Endothelial cell (in vitro differentiated cells): ENCODE measurements around the gene CELA2A. TPM values are rescaled to one million over a fixed set of nuclear protein-coding genes. Genes with fewer than 3 reads are reported as not detected.

Experiments
- DNase-seq: peaks from one replicate; pipeline ENCODE4 v3.0.0; 2021; ENCODE audit warnings: low spot score
- H3K27ac Mint-ChIP-seq: one replicate; pipeline ENCODE4 v1.8.0; 2021; ENCODE audit warnings: mixed read lengths, inconsistent platforms; ENCODE audit not compliant: unreplicated experiment
- H3K27me3 Mint-ChIP-seq: one replicate; pipeline ENCODE4 v1.8.0; 2021; ENCODE audit warnings: mild to moderate bottlenecking, moderate library complexity, mixed read lengths, inconsistent platforms; ENCODE audit not compliant: unreplicated experiment
- H3K36me3 Mint-ChIP-seq: one replicate; pipeline ENCODE4 v1.8.0; 2021; ENCODE audit warnings: mild to moderate bottlenecking, low read depth, mixed read lengths, inconsistent platforms; ENCODE audit not compliant: unreplicated experiment
- H3K4me1 Mint-ChIP-seq: one replicate; pipeline ENCODE4 v1.8.0; 2021; ENCODE audit warnings: mild to moderate bottlenecking, mixed read lengths, inconsistent platforms; ENCODE audit not compliant: unreplicated experiment
- H3K4me3 Mint-ChIP-seq: one replicate; pipeline ENCODE4 v1.8.0; 2021; ENCODE audit warnings: mild to moderate bottlenecking, mixed read lengths, inconsistent platforms; ENCODE audit not compliant: unreplicated experiment
- H3K9me3 Mint-ChIP-seq: one replicate; pipeline ENCODE4 v1.8.0; 2021; ENCODE audit warnings: mixed read lengths, inconsistent platforms; ENCODE audit not compliant: unreplicated experiment
- CTCF ChIP-seq: fragments of 200-600 bp; sonication (generic); IDR thresholded peaks from one replicate; pipeline ENCODE4 v1.5.0; 2021; ENCODE audit warnings: antibody characterized with exemption; ENCODE audit not compliant: unreplicated experiment
- total RNA-seq: library from RNA; stranded (reverse); fragmentation: NEBNext Ultra II Directional; extraction: Animal tissue kit (Norgen Biotek cat#: 25700); gene quantifications from one replicate; pipeline ENCODE4 v1.2.1, GENCODE V29; 2021; ENCODE audit not compliant: unreplicated experiment

The CELA2A gene
- total RNA-seq, 1 donor from 2014 or later, result not detected

- Mint-ChIP-seq H3K4me1 (peaks cover 12% of the 10 kb centered on the region), H3K4me3 (no peak overlapping the region), H3K27me3 (peaks cover 14% of the 10 kb centered on the region), H3K36me3 (no peaks in the 10 kb centered on the region), H3K27ac (no peak overlapping the region), H3K9me3 (no peaks in the 10 kb centered on the region)
- TF ChIP-seq CTCF, result no peak
- no peak for DNase-seq
Measured at GRCh38 chr1:15413563-15414444, 42.7 kb upstream of the CELA2A start.

GRCh38 chr1:15414445-15414983 is 42.0 kb upstream of the CELA2A start:
- Mint-ChIP-seq H3K9me3 (no peaks in the 10 kb centered on the region), H3K4me1 (peaks cover 12% of the 10 kb centered on the region), H3K27ac (no peak overlapping the region), H3K4me3 (no peak overlapping the region), H3K36me3 (no peaks in the 10 kb centered on the region), H3K27me3 (peaks cover 10% of the 10 kb centered on the region)
- no peak for DNase-seq
- no peak for TF ChIP-seq CTCF

- H3K27ac Mint-ChIP-seq, result no peak overlapping the region
- H3K4me1 Mint-ChIP-seq, result peaks cover 8% of the 10 kb centered on the region
Measured at GRCh38 chr1:15417059-15417934, 39.2 kb upstream of the CELA2A start.

GRCh38 chr1:15418806-15419515 is 37.6 kb upstream of the CELA2A start:
- Mint-ChIP-seq H3K9me3 (no peaks in the 10 kb centered on the region), H3K27ac (no peak overlapping the region), H3K4me3 (no peak overlapping the region), H3K36me3 (peaks cover 3% of the 10 kb centered on the region), H3K4me1 (peaks cover 8% of the 10 kb centered on the region), H3K27me3 (peaks cover 7% of the 10 kb centered on the region)
- no peak for DNase-seq
- TF ChIP-seq CTCF, result no peak

More at GRCh38 chr1:15417059-15417934, 39.2 kb upstream of the CELA2A start:
- no peak for DNase-seq
- no peaks in the 10 kb centered on the region for H3K9me3 Mint-ChIP-seq
- H3K36me3 Mint-ChIP-seq, result peaks cover 3% of the 10 kb centered on the region
- H3K4me3 Mint-ChIP-seq, result no peak overlapping the region
- no peak for TF ChIP-seq CTCF
- H3K27me3 Mint-ChIP-seq, result peaks cover 6% of the 10 kb centered on the region
